ENCODE results near the gene BEST3.

DNA sequence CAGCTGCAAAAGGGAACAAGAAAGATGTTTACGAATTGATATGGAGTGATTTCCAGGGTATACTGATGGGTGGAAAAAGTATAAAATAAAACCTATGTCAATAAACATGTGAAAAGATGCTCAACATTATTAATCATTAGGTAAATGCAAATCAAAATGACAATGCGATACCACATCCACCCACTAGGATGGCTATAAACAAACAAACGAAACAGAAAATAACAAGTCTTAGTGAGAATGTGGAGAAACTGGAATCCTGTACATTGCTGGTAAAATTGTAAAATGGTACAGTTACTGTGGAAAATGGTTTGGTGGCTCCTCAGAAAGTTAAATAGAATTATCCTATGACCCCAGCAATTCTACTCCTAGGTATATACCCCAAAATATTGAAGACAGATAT lies 9.5 kb upstream of the BEST3 start:
- TF ChIP-seq, protein P1, sequence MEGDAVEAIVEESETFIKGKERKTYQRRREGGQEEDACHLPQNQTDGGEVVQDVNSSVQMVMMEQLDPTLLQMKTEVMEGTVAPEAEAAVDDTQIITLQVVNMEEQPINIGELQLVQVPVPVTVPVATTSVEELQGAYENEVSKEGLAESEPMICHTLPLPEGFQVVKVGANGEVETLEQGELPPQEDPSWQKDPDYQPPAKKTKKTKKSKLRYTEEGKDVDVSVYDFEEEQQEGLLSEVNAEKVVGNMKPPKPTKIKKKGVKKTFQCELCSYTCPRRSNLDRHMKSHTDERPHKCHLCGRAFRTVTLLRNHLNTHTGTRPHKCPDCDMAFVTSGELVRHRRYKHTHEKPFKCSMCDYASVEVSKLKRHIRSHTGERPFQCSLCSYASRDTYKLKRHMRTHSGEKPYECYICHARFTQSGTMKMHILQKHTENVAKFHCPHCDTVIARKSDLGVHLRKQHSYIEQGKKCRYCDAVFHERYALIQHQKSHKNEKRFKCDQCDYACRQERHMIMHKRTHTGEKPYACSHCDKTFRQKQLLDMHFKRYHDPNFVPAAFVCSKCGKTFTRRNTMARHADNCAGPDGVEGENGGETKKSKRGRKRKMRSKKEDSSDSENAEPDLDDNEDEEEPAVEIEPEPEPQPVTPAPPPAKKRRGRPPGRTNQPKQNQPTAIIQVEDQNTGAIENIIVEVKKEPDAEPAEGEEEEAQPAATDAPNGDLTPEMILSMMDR (IDR thresholded peaks at IDR 0.05), result peak; percentile 15
- no peak for TF ChIP-seq EZH2 (IDR thresholded peaks at IDR 0.05; ENCODE audit: borderline replicate concordance, insufficient read depth, low read depth, low read length, poor library complexity, severe bottlenecking)
